Liver (tissue), 9 donors: ENCODE data around the gene UBR7. TPM values are rescaled to one million over a fixed set of nuclear protein-coding genes. Genes with fewer than 3 reads are reported as not detected.

Experiments
- DNase-seq: peaks from one replicate; pipeline ENCODE4 v3.0.0-alpha.2; 2017; ENCODE audit warnings: low spot score
- H3K27ac ChIP-seq, 2 donors: one replicate each; pipeline ENCODE4 v1.7.0; 2013; ENCODE audit warnings: inconsistent platforms in 2 of 2, low read length in 2 of 2, control low read depth in 1 of 2, low read depth in 1 of 2, mild to moderate bottlenecking in 1 of 2
- H3K27me3 ChIP-seq, 4 donors: one replicate each; pipeline versions ENCODE4 v1.6.1 to v1.7.0; 2013; ENCODE audit warnings: low read length in 3 of 4, inconsistent platforms in 1 of 4, mild to moderate bottlenecking in 1 of 4, moderate library complexity in 1 of 4; ENCODE audit not compliant: control insufficient read depth in 4 of 4, insufficient read depth in 4 of 4
- H3K36me3 ChIP-seq, 4 donors: one replicate each; pipeline versions ENCODE4 v1.6.1 to v1.7.0; 2013; ENCODE audit warnings: low read length in 3 of 4, mild to moderate bottlenecking in 3 of 4, low read depth in 1 of 4, moderate library complexity in 1 of 4; ENCODE audit not compliant: control insufficient read depth in 4 of 4, insufficient read depth in 3 of 4
- H3K4me1 ChIP-seq, 4 donors: one replicate each; pipeline versions ENCODE4 v1.6.1 to v1.7.0; 2013; ENCODE audit warnings: low read length in 3 of 4, mild to moderate bottlenecking in 3 of 4, moderate library complexity in 1 of 4; ENCODE audit not compliant: control insufficient read depth in 4 of 4, insufficient read depth in 4 of 4
- H3K4me3 ChIP-seq, 3 donors: one replicate each; pipeline versions ENCODE4 v1.6.1 to v1.7.0; 2013; ENCODE audit warnings: low read length in 3 of 3, control low read depth in 1 of 3, low read depth in 1 of 3, mild to moderate bottlenecking in 1 of 3
- H3K9ac ChIP-seq, 2 donors: one replicate each; pipeline ENCODE4 v1.7.0; 2013; ENCODE audit warnings: low read length in 2 of 2, mild to moderate bottlenecking in 2 of 2, moderate library complexity in 2 of 2, control low read depth in 1 of 2, low read depth in 1 of 2
- H3K9me3 ChIP-seq, 4 donors: one replicate each; pipeline versions ENCODE4 v1.6.1 to v1.7.0; 2013; ENCODE audit warnings: low read length in 3 of 4; ENCODE audit not compliant: control insufficient read depth in 4 of 4
- ATF3 ChIP-seq: IDR thresholded peaks from 2 replicates; pipeline ENCODE4 v1.6.1; 2016; ENCODE audit warnings: antibody characterized with exemption
- CTCF ChIP-seq: fragments of 150-350 bp; IDR thresholded peaks from 2 replicates; pipeline ENCODE4 v1.5.1; 2017; ENCODE audit warnings: improper control_type of control experiment, low read depth, low read length; ENCODE audit not compliant: missing input control
- EGR1 ChIP-seq, 2 donors: IDR thresholded peaks; 2 replicates each; pipeline ENCODE4 v1.6.1; 2016 to 2018; ENCODE audit warnings: antibody characterized with exemption in 2 of 2, low read depth in 2 of 2
- FOXA1 ChIP-seq: IDR thresholded peaks from 2 replicates; pipeline ENCODE4 v1.6.1; 2016; ENCODE audit warnings: antibody characterized with exemption
- FOXA2 ChIP-seq: IDR thresholded peaks from 2 replicates; pipeline ENCODE4 v1.6.1; 2016; ENCODE audit warnings: antibody characterized with exemption
- GABPA ChIP-seq, 2 donors: IDR thresholded peaks in 1 of 2; conservative IDR thresholded peaks in 1 of 2; 2 replicates each; pipeline ENCODE4 v1.6.1; 2016; ENCODE audit warnings: antibody characterized with exemption in 2 of 2, mild to moderate bottlenecking in 1 of 2, moderate library complexity in 1 of 2
- HNF4A ChIP-seq, 2 donors: conservative IDR thresholded peaks; 2 replicates each; pipeline ENCODE4 v1.6.1; 2016; ENCODE audit warnings: antibody characterized with exemption in 2 of 2, mild to moderate bottlenecking in 2 of 2
- HNF4G ChIP-seq: IDR thresholded peaks from 2 replicates; pipeline ENCODE4 v1.6.1; 2016; ENCODE audit warnings: antibody characterized with exemption
- JUND ChIP-seq, 2 donors: IDR thresholded peaks; 2 replicates each; pipeline ENCODE4 v1.6.1; 2016; ENCODE audit warnings: antibody characterized with exemption in 2 of 2
- MAX ChIP-seq: IDR thresholded peaks from 2 replicates; pipeline ENCODE4 v1.6.1; 2016; ENCODE audit warnings: antibody characterized with exemption
- NR2F2 ChIP-seq: IDR thresholded peaks from 2 replicates; pipeline ENCODE4 v1.6.1; 2016; ENCODE audit warnings: antibody characterized with exemption
- RAD21 ChIP-seq, 2 donors: IDR thresholded peaks; 2 replicates each; pipeline ENCODE4 v1.6.1; 2016; ENCODE audit warnings: antibody characterized with exemption in 2 of 2, mild to moderate bottlenecking in 2 of 2
- REST ChIP-seq: IDR thresholded peaks from 2 replicates; pipeline ENCODE4 v1.6.1; 2016; ENCODE audit warnings: antibody characterized with exemption, mild to moderate bottlenecking
- RXRA ChIP-seq, 2 donors: IDR thresholded peaks; 2 replicates each; pipeline ENCODE4 v1.6.1; 2017 to 2018; ENCODE audit warnings: antibody characterized with exemption in 2 of 2, mild to moderate bottlenecking in 1 of 2
- SP1 ChIP-seq: IDR thresholded peaks from 2 replicates; pipeline ENCODE4 v1.6.1; 2018; ENCODE audit warnings: antibody characterized with exemption, mild to moderate bottlenecking
- TAF1 ChIP-seq: conservative IDR thresholded peaks from 2 replicates; pipeline ENCODE4 v1.6.1; 2016; ENCODE audit warnings: antibody characterized with exemption, mild to moderate bottlenecking
- YY1 ChIP-seq: IDR thresholded peaks from 2 replicates; pipeline ENCODE4 v1.6.1; 2016; ENCODE audit warnings: antibody characterized with exemption, mild to moderate bottlenecking
- ZBTB33 ChIP-seq: IDR thresholded peaks from 2 replicates; pipeline ENCODE4 v1.6.1; 2016; ENCODE audit warnings: antibody characterized with exemption
- WGBS: extraction: QIAGEN DNeasy Blood & Tissue Kit; methylation state at CpG from one replicate; pipeline ENCODE4 v1.1.7; 2013; 5-methylcytosine and 5-hydroxymethylcytosine counted together
- polyA plus RNA-seq, 2 donors: library from polyadenylated mRNA; stranded (reverse) in 1 of 2; unstranded in 1 of 2; fragments of 200-250 nt in 1 of 2; fragments of >200 nt in 1 of 2; fragmentation: Nextera tagmentation in 1 of 2; extraction: Ambion mirVana in 1 of 2; gene quantifications; one replicate each; pipeline versions ENCODE4 v1.2.1 to v1.2.3, GENCODE V29; 2013 to 2015
- total RNA-seq, 2 donors: library from RNA; depleted of rRNA; stranded (reverse); fragments of >200 nt; gene quantifications; one replicate each; pipeline ENCODE4 v1.2.3, GENCODE V29; 2014
- donor health status: healthy.
- donor health status: healthy.
- donor health status: healthy.
- donor health status: healthy.
- donor health status: healthy.

UBR7 gene
- total and polyA plus RNA-seq, 4 donors = 7.0 to 44.5 (median 10.3) TPM

DNA sequence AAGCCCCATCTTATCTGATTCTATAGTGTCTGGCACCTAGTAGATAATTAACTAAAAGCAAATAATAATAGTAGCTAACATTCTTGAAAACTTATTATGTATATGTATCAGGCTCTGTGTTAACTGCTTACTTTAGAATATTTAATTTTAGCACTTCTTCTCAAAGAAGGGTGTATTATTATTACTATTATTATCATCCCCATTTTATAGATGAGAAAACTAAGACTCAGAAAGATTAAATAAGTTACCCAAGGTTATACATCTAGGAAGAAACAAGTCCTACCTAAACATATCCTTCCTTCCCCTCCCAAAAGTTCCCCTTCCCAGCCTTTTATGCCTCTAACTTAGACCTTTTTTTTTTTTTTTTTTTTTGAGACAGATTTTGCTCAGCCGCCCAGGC, 61.4 kb downstream of the UBR7 start:
- no peak for TF ChIP-seq JUND (IDR thresholded peaks at IDR 0.05)
- no peak for TF ChIP-seq RAD21 (IDR thresholded peaks at IDR 0.05)
- TF ChIP-seq EGR1 (IDR thresholded peaks at IDR 0.05; ENCODE audit: low read depth in 2 of 2) = no peak
- no peak for TF ChIP-seq FOXA2
- no peak for TF ChIP-seq HNF4A (conservative IDR thresholded peaks at IDR 0.05)
- no peak for TF ChIP-seq HNF4G
- no peak for TF ChIP-seq TAF1
- TF ChIP-seq ZBTB33 = no peak
- TF ChIP-seq REST = no peak
- no peak for TF ChIP-seq MAX
- TF ChIP-seq RXRA (IDR thresholded peaks at IDR 0.05) = no peak
- no peak for TF ChIP-seq GABPA (IDR thresholded peaks at IDR 0.05 in 1 of 2, conservative IDR thresholded peaks at IDR 0.05 in 1 of 2)
- no peak for TF ChIP-seq YY1
- no peak for TF ChIP-seq NR2F2
- TF ChIP-seq CTCF = no peak
- no peak for TF ChIP-seq ATF3
- TF ChIP-seq FOXA1 = no peak
- no peak for TF ChIP-seq SP1

More for the DNA sequence above, 61.4 kb downstream of the UBR7 start:
- WGBS = 100% methylated on average over 1 of the region's 1 CpG
- no peak for DNase-seq
- Histone ChIP-seq H3K4me1 (peaks cover 0 to 3% (median 0%) of the 10 kb centered on the region in 4 donors), H3K36me3 (peaks cover 2 to 4% (median 3%) of the 10 kb centered on the region in 4 donors), H3K9me3 (no peaks in the 10 kb centered on the region), H3K9ac (no peak overlapping the region), H3K4me3 (no peak overlapping the region), H3K27ac (no peak overlapping the region), H3K27me3 (no peaks in the 10 kb centered on the region)
